Measurements from ENCODE around the gene SOCS2. TPM values are rescaled to one million over a fixed set of nuclear protein-coding genes. Genes with fewer than 3 reads are reported as not detected.
"Not testable (repeated sequence)": the region's sequence is repeated elsewhere in the genome, so short reads cannot be mapped to it uniquely, and the experiment has no call there.

Gene SOCS2
- total RNA-seq, 1 experiment from 2014 or later: not detected

- Histone ChIP-seq H3K9ac (ENCODE audit: low read length) (no peak overlapping the region), H3K27ac (ENCODE audit: low read length) (no peak overlapping the region), H3K4me3 (ENCODE audit: low read length) (no peak overlapping the region), H3K27me3 (ENCODE audit: low read length) (no peaks in the 10 kb centered on the region), H3K9me3 (ENCODE audit: low read length) (no peaks in the 10 kb centered on the region), H3K4me1 (ENCODE audit: low read length) (no peaks in the 10 kb centered on the region), H3K36me3 (ENCODE audit: insufficient read depth, low read length) (no peaks in the 10 kb centered on the region), H3K4me2 (ENCODE audit: low read depth, low read length, poor library complexity, severe bottlenecking) (no peak overlapping the region), H2AFZ (ENCODE audit: low read length) (no peak overlapping the region), H3K9me2 (replicated peaks; ENCODE audit: insufficient read depth, low read length) (no peaks in the 10 kb centered on the region), H4K20me1 (ENCODE audit: insufficient read depth, low read depth, low read length) (no peaks in the 10 kb centered on the region), H3K79me2 (ENCODE audit: low read length) (no peaks in the 10 kb centered on the region)
- no peak for DNase-seq
Measured at GRCh38 chr12:93624595-93625294, 52.3 kb downstream of the SOCS2 start.

- DNase-seq; H3K9ac ChIP-seq (ENCODE audit: low read length); H3K9me3 ChIP-seq (ENCODE audit: low read length); H4K20me1 ChIP-seq (ENCODE audit: insufficient read depth, low read depth, low read length); H3K36me3 ChIP-seq (ENCODE audit: insufficient read depth, low read length); H3K9me2 ChIP-seq (replicated peaks; ENCODE audit: insufficient read depth, low read length); H3K4me1 ChIP-seq (ENCODE audit: low read length); H3K4me3 ChIP-seq (ENCODE audit: low read length); H3K27me3 ChIP-seq (ENCODE audit: low read length); H3K27ac ChIP-seq (ENCODE audit: low read length); H3K4me2 ChIP-seq (ENCODE audit: low read depth, low read length, poor library complexity, severe bottlenecking); H3K79me2 ChIP-seq (ENCODE audit: low read length); H2AFZ ChIP-seq (ENCODE audit: low read length): not testable (repeated sequence)
Measured at GRCh38 chr12:93625295-93625645, 52.8 kb downstream of the SOCS2 start.

- Histone ChIP-seq H4K20me1 (ENCODE audit: insufficient read depth, low read depth, low read length) (no peaks in the 10 kb centered on the region), H3K9me2 (replicated peaks; ENCODE audit: insufficient read depth, low read length) (no peaks in the 10 kb centered on the region), H3K4me2 (ENCODE audit: low read depth, low read length, poor library complexity, severe bottlenecking) (no peak overlapping the region), H3K4me1 (ENCODE audit: low read length) (no peaks in the 10 kb centered on the region), H3K79me2 (ENCODE audit: low read length) (no peaks in the 10 kb centered on the region), H3K9me3 (ENCODE audit: low read length) (no peaks in the 10 kb centered on the region), H3K36me3 (ENCODE audit: insufficient read depth, low read length) (no peaks in the 10 kb centered on the region), H3K9ac (ENCODE audit: low read length) (no peak overlapping the region), H2AFZ (ENCODE audit: low read length) (no peak overlapping the region), H3K27me3 (ENCODE audit: low read length) (no peaks in the 10 kb centered on the region), H3K4me3 (ENCODE audit: low read length) (no peak overlapping the region), H3K27ac (ENCODE audit: low read length) (no peak overlapping the region)
- DNase-seq: no peak
Measured at GRCh38 chr12:93626160-93626559, 53.7 kb downstream of the SOCS2 start.

Other genes with a start within 250 kb of the SOCS2 start
- gene NUDT4, start 194.8 kb upstream of the SOCS2 start, total RNA-seq (2014; rRNA removed; shearing (Covaris generic); ENCODE audit: low replicate concordance): 12.1 and 21.0 TPM in 2 replicates
- gene UBE2N, start 130.7 kb upstream of the SOCS2 start, total RNA-seq (2014; rRNA removed; shearing (Covaris generic); ENCODE audit: low replicate concordance): 100 and 124 TPM in 2 replicates
- gene MRPL42, start 105.2 kb upstream of the SOCS2 start, total RNA-seq (2014; rRNA removed; shearing (Covaris generic); ENCODE audit: low replicate concordance): 39.2 and 131 TPM in 2 replicates
- 11.9 and 18.3 TPM in 2 replicates for gene CRADD, start 104.7 kb downstream of the SOCS2 start, total RNA-seq (2014; rRNA removed; shearing (Covaris generic); ENCODE audit: low replicate concordance)